ENCODE results near the gene IL17RC.
"Not testable (repeated sequence)": the region's sequence is repeated elsewhere in the genome, so short reads cannot be mapped to it uniquely, and the experiment has no call there.

The IL17RC gene

GRCh38 chr3:9869955-9870354, 46.9 kb upstream of the IL17RC start:
- H3K9ac ChIP-seq (ENCODE audit: low read length): no peak overlapping the region
- H2AFZ ChIP-seq (ENCODE audit: low read length): no peak overlapping the region
- H3K4me3 ChIP-seq (ENCODE audit: low read depth, low read length, poor library complexity, severe bottlenecking): no peak overlapping the region
- no peaks in the 10 kb centered on the region for H3K79me2 ChIP-seq (ENCODE audit: insufficient read depth, low read length)
- no peak overlapping the region for H3K4me2 ChIP-seq (ENCODE audit: low read length)
- H3F3A ChIP-seq (ENCODE audit: insufficient read depth, low read length): no peaks in the 10 kb centered on the region
- no peak overlapping the region for H3K27ac ChIP-seq (ENCODE audit: low read depth, low read length, poor library complexity, severe bottlenecking)
- H3K4me1 ChIP-seq (ENCODE audit: insufficient read depth, low read length, severe bottlenecking): no peaks in the 10 kb centered on the region
- no peaks in the 10 kb centered on the region for H3K9me3 ChIP-seq (ENCODE audit: low read length)
- TF ChIP-seq EZH2 (IDR thresholded peaks at IDR 0.05; ENCODE audit: borderline replicate concordance, low read length) (no peak), CTCF (IDR thresholded peaks at IDR 0.05; ENCODE audit: low read length) (no peak)
- H3K27me3 ChIP-seq (ENCODE audit: insufficient read depth, low read length): no peaks in the 10 kb centered on the region
- no peaks in the 10 kb centered on the region for H3K9me2 ChIP-seq (ENCODE audit: low read depth, low read length)
- H4K20me1 ChIP-seq (ENCODE audit: insufficient read depth, low read length): no peaks in the 10 kb centered on the region
- no peaks in the 10 kb centered on the region for H3K36me3 ChIP-seq (ENCODE audit: insufficient read depth, low read length)

DNA sequence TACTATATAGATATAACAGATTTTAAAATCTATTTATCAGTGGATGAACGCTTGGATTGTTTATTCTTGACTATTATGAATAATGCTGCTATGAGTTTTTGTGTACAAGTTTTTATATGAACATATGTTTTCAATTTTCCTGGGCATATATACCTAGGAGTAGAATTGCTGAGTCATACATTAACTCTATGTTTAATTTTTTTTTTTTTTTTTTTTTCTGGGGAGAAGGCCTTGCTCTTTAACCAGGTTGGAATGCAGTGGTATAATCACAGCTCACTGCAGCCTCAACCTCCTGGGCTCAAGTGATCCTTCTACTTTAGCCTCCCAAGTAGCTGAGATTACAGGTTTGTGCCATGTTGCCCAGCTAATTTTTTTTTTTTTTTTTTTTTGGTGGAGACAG, 45.9 kb upstream of the IL17RC start:
- Histone ChIP-seq H3K4me3 (ENCODE audit: low read depth, low read length, poor library complexity, severe bottlenecking) (no peak overlapping the region), H3K4me1 (ENCODE audit: insufficient read depth, low read length, severe bottlenecking) (no peaks in the 10 kb centered on the region), H3K79me2 (ENCODE audit: insufficient read depth, low read length) (no peaks in the 10 kb centered on the region), H3K27ac (ENCODE audit: low read depth, low read length, poor library complexity, severe bottlenecking) (no peak overlapping the region), H3K9me2 (ENCODE audit: low read depth, low read length) (no peaks in the 10 kb centered on the region), H4K20me1 (ENCODE audit: insufficient read depth, low read length) (no peaks in the 10 kb centered on the region), H3K9me3 (ENCODE audit: low read length) (no peaks in the 10 kb centered on the region), H3F3A (ENCODE audit: insufficient read depth, low read length) (no peaks in the 10 kb centered on the region), H3K4me2 (ENCODE audit: low read length) (no peak overlapping the region), H3K9ac (ENCODE audit: low read length) (no peak overlapping the region), H3K27me3 (ENCODE audit: insufficient read depth, low read length) (no peaks in the 10 kb centered on the region), H3K36me3 (ENCODE audit: insufficient read depth, low read length) (no peaks in the 10 kb centered on the region), H2AFZ (ENCODE audit: low read length) (no peak overlapping the region)
- no peak for TF ChIP-seq EZH2 (IDR thresholded peaks at IDR 0.05; ENCODE audit: borderline replicate concordance, low read length)
- TF ChIP-seq CTCF (IDR thresholded peaks at IDR 0.05; ENCODE audit: low read length): no peak

DNA sequence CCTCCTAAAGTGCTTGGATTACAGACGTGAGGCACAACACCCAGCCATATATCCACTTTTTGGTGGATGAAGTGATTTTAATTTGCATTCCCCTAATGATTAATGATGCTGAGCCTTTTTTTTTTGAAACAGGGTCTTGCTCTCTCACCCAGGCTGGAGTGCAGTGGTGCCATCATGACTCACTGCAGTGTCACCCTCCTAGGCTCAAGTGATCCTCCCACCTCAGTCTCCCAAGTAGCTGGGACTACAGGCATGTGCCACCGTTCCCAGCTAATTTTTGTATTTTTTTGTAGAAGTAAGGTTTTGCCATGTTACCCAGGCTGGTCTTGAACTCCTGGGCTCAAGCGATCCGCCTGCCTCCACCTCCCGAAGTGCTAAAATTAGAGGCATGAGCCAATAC, 44.8 kb upstream of the IL17RC start:
- H3K27ac ChIP-seq (ENCODE audit: low read depth, low read length, poor library complexity, severe bottlenecking); H4K20me1 ChIP-seq (ENCODE audit: insufficient read depth, low read length); H3K4me3 ChIP-seq (ENCODE audit: low read depth, low read length, poor library complexity, severe bottlenecking); H2AFZ ChIP-seq (ENCODE audit: low read length); H3K79me2 ChIP-seq (ENCODE audit: insufficient read depth, low read length); H3K4me2 ChIP-seq (ENCODE audit: low read length); H3K9me3 ChIP-seq (ENCODE audit: low read length); H3K9me2 ChIP-seq (ENCODE audit: low read depth, low read length); H3K36me3 ChIP-seq (ENCODE audit: insufficient read depth, low read length); H3K27me3 ChIP-seq (ENCODE audit: insufficient read depth, low read length); H3K9ac ChIP-seq (ENCODE audit: low read length); H3K4me1 ChIP-seq (ENCODE audit: insufficient read depth, low read length, severe bottlenecking); H3F3A ChIP-seq (ENCODE audit: insufficient read depth, low read length): not testable (repeated sequence)

GRCh38 chr3:9875448-9875847, 41.5 kb upstream of the IL17RC start:
- Histone ChIP-seq H3K4me2 (ENCODE audit: low read length) (no peak overlapping the region), H3F3A (ENCODE audit: insufficient read depth, low read length) (no peaks in the 10 kb centered on the region), H3K27ac (ENCODE audit: low read depth, low read length, poor library complexity, severe bottlenecking) (no peak overlapping the region), H3K9ac (ENCODE audit: low read length) (no peak overlapping the region), H3K4me3 (ENCODE audit: low read depth, low read length, poor library complexity, severe bottlenecking) (no peak overlapping the region), H3K79me2 (ENCODE audit: insufficient read depth, low read length) (no peaks in the 10 kb centered on the region), H3K27me3 (ENCODE audit: insufficient read depth, low read length) (no peaks in the 10 kb centered on the region), H4K20me1 (ENCODE audit: insufficient read depth, low read length) (no peaks in the 10 kb centered on the region), H3K4me1 (ENCODE audit: insufficient read depth, low read length, severe bottlenecking) (no peaks in the 10 kb centered on the region), H3K9me3 (ENCODE audit: low read length) (no peaks in the 10 kb centered on the region), H3K36me3 (ENCODE audit: insufficient read depth, low read length) (no peaks in the 10 kb centered on the region), H3K9me2 (ENCODE audit: low read depth, low read length) (no peaks in the 10 kb centered on the region), H2AFZ (ENCODE audit: low read length) (no peak overlapping the region)
- TF ChIP-seq CTCF (IDR thresholded peaks at IDR 0.05; ENCODE audit: low read length) (no peak), EZH2 (IDR thresholded peaks at IDR 0.05; ENCODE audit: borderline replicate concordance, low read length) (no peak)

- not testable (repeated sequence) for H3F3A ChIP-seq (ENCODE audit: insufficient read depth, low read length); H3K9me2 ChIP-seq (ENCODE audit: low read depth, low read length); H4K20me1 ChIP-seq (ENCODE audit: insufficient read depth, low read length); H3K4me3 ChIP-seq (ENCODE audit: low read depth, low read length, poor library complexity, severe bottlenecking); H3K27ac ChIP-seq (ENCODE audit: low read depth, low read length, poor library complexity, severe bottlenecking); H3K27me3 ChIP-seq (ENCODE audit: insufficient read depth, low read length); H3K9ac ChIP-seq (ENCODE audit: low read length); H3K4me1 ChIP-seq (ENCODE audit: insufficient read depth, low read length, severe bottlenecking); H3K79me2 ChIP-seq (ENCODE audit: insufficient read depth, low read length); H3K4me2 ChIP-seq (ENCODE audit: low read length); H3K9me3 ChIP-seq (ENCODE audit: low read length); H2AFZ ChIP-seq (ENCODE audit: low read length); H3K36me3 ChIP-seq (ENCODE audit: insufficient read depth, low read length)
Observed at GRCh38 chr3:9876255-9876654, 40.6 kb upstream of the IL17RC start.
